Pancreas (tissue), 10 donors: Measurements from ENCODE around the gene TC2N. TPM values are rescaled to one million over a fixed set of nuclear protein-coding genes. Genes with fewer than 3 reads are reported as not detected.

Source experiments
- ATAC-seq, 4 donors: fragments of 200-7000 bp; cut with Tn5 transposase; one replicate each; pipeline versions ENCODE4 v1.8.0 to v1.9.1; 2020; ENCODE audit warnings: mild to moderate bottlenecking in 4 of 4, moderate library complexity in 4 of 4
- DNase-seq, 6 donors: peaks; one replicate each; pipeline ENCODE4 v3.0.0-alpha.2; 2020
- FAIRE-seq: peaks from 2 replicates; lab custom pipeline; 2012; peaks lifted over from hg19 to GRCh38; lab: Jason Lieb, UNC
- H3K27ac ChIP-seq, 4 donors: fragments of 200-600 bp; sonication (generic); 1 replicate in 3 of 4; 2 replicates in 1 of 4; pipeline versions ENCODE4 v1.5.0 to v1.8.0; 2020
- H3K27me3 ChIP-seq, 4 donors: fragments of 200-600 bp; one replicate each; pipeline ENCODE4 v1.8.0; 2021
- H3K36me3 ChIP-seq, 3 donors: fragments of 200-600 bp; sonication (generic) in 1 of 3; one replicate each; pipeline versions ENCODE4 v1.5.0 to v1.8.0; 2020 to 2021
- H3K4me1 ChIP-seq, 3 donors: fragments of 200-600 bp; one replicate each; pipeline ENCODE4 v1.8.0; 2021
- H3K4me3 ChIP-seq, 4 donors: fragments of 200-600 bp; sonication (generic) in 2 of 4; one replicate each; pipeline versions ENCODE4 v1.5.0 to v1.8.0; 2020 to 2021
- H3K9me3 ChIP-seq, 4 donors: fragments of 200-600 bp; one replicate each; pipeline ENCODE4 v1.8.0; 2021
- WGBS, 2 donors: extraction: QIAGEN DNeasy Blood & Tissue Kit; methylation state at CpG; one replicate each; pipeline ENCODE4 v1.1.7; 2013; 5-methylcytosine and 5-hydroxymethylcytosine counted together
- intact Hi-C, 3 donors: fragments of 100-400 bp; cut with DNase I; formaldehyde crosslinking; loops; one replicate each; pipeline versions ENCODE4 v1.11.1 to v1.14.2; 2022
- polyA plus RNA-seq, 2 donors: library from polyadenylated mRNA; stranded (reverse); fragments of 200-250 nt; gene quantifications; one replicate each; pipeline ENCODE4 v1.2.3, GENCODE V29; 2013
- total RNA-seq, 6 donors: library from RNA; stranded (reverse); fragmentation: NEBNext Ultra II Directional in 4 of 6; extraction: Animal tissue kit (Norgen Biotek cat#: 25700) in 4 of 6; gene quantifications; one replicate each; pipeline versions ENCODE4 v1.2.1 to v1.2.4, GENCODE V29; 2021 to 2023
- TF ChIP-seq, protein P1 (sequence below), 4 donors: fragments of 200-600 bp; sonication (generic) in 3 of 4; IDR thresholded peaks; one replicate each; pipeline versions ENCODE4 v1.5.0 to v1.8.0; 2021; ENCODE audit warnings: antibody characterized with exemption in 4 of 4
- donor health status: healthy with polysubstance abuse.
- donor health status: DM: no; HTN: no; CAD: no; lungs with moderate emphysema.
- donor health status: DM: no; HTN: no; CAD: no.
- donor health status: control.
- donor health status: control.
- donor health status: Bipolar disorder and iron deficiency.
- donor health status: DM: yes; HTN: yes; CAD: no.
- donor health status: DM: no; HTN: no; CAD: no.
- donor health status: DM: no; HTN: no; CAD: no.
- donor health status: DM: yes; HTN: yes; CAD: no.

TC2N gene
- total and polyA plus RNA-seq, 8 donors: 23.9 to 215 (median 112) TPM

DNA sequence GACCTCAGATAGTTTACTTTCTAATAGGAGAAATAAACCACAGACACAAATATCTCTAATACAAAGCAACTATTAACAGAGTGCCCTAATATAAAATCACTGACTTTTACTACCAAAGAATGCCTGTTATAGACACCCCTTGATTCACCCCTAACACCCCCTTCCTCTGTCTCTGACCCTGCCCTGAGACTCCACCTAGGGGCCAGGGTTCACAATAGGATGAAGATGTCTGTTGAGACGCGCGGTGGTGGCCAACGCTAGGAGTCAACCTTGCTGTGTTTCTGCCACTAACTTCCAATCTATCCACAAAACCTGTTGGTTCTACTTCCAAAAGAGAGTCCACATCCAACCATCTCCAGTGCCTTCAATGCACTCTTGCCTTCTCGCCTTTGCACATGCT, 10.9 kb upstream of the TC2N start:
- Histone ChIP-seq H3K27ac (no peak overlapping the region), H3K27me3 (no peaks in the 10 kb centered on the region), H3K9me3 (no peaks in the 10 kb centered on the region), H3K4me3 (no peak overlapping the region), H3K36me3 (no peaks in the 10 kb centered on the region), H3K4me1 (peaks cover 24 to 49% (median 26%) of the 10 kb centered on the region in 3 donors)
- no peak for FAIRE-seq
- TF ChIP-seq, protein P1, sequence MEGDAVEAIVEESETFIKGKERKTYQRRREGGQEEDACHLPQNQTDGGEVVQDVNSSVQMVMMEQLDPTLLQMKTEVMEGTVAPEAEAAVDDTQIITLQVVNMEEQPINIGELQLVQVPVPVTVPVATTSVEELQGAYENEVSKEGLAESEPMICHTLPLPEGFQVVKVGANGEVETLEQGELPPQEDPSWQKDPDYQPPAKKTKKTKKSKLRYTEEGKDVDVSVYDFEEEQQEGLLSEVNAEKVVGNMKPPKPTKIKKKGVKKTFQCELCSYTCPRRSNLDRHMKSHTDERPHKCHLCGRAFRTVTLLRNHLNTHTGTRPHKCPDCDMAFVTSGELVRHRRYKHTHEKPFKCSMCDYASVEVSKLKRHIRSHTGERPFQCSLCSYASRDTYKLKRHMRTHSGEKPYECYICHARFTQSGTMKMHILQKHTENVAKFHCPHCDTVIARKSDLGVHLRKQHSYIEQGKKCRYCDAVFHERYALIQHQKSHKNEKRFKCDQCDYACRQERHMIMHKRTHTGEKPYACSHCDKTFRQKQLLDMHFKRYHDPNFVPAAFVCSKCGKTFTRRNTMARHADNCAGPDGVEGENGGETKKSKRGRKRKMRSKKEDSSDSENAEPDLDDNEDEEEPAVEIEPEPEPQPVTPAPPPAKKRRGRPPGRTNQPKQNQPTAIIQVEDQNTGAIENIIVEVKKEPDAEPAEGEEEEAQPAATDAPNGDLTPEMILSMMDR (IDR thresholded peaks at IDR 0.05): no peak
- ATAC-seq: no peak
- WGBS, 2 donors: 98 to 99% methylated on average over 5 of the region's 5 CpGs
- intact Hi-C loops: no loop called here
- DNase-seq: no peak

DNA sequence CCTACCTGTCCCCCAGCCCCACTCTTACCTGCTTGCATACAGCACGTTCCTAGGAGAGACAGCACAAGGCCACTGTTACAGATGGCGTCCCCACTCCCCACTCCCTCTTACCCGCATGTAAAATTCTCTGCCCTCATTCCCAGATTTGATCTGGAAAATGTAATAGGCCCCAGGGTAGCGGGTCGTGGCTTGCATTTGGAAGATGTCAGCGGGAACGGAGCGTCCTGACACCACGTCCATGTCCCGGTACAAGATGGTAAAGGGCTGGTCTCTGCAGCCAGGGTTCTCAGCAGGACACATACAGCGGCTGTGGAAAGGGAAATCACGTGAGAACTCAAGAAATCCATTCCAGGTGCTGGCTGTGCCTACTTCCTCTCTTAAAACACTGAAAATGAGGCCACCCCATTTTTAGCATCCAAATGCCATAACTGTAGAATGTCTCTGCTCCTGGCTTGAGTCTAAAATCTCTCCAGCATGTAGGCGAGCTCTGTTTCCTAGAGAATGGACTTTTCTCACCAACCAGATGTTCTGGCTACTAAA, 10.1 kb upstream of the TC2N start:
- Histone ChIP-seq H3K9me3 (no peaks in the 10 kb centered on the region), H3K4me3 (no peak overlapping the region), H3K36me3 (no peaks in the 10 kb centered on the region), H3K4me1 (peaks cover 32 to 58% (median 33%) of the 10 kb centered on the region in 3 donors), H3K27ac (no peak overlapping the region), H3K27me3 (no peaks in the 10 kb centered on the region)
- TF ChIP-seq, protein P1 (IDR thresholded peaks at IDR 0.05): no peak
- FAIRE-seq (no peak), DNase-seq (no peak), ATAC-seq (no peak)
- 81 to 85% methylated on average over 13 of the region's 13 CpGs for WGBS, 2 donors
- intact Hi-C loops: no loop called here

DNA sequence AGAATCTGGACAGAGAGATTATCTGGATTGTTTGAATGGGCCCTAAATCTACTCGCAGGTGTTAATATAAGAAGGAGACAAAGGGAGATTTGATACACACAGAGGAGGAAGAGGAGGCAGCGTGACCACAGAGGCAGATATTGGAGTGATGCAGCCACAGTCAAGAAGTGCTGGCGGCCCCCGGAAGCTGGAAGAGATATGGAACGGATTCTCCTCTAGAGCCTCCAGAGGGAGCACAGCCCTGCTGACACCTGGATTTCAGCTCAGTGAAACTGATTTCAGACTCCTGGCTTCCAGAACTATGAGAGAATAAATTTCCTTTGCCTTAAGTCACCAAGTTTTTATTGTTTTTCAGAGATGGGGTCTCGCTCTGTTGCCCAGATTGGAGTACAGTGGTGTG, 9.2 kb upstream of the TC2N start:
- Histone ChIP-seq H3K9me3 (no peaks in the 10 kb centered on the region), H3K4me3 (no peak overlapping the region), H3K36me3 (no peaks in the 10 kb centered on the region), H3K4me1 (peaks cover 38 to 63% (median 41%) of the 10 kb centered on the region in 3 donors), H3K27ac (peak overlapping the region in 3 of 4 donors; percentile 27 to 85 (median 80)), H3K27me3 (no peaks in the 10 kb centered on the region)
- ATAC-seq (no peak), FAIRE-seq (no peak), DNase-seq (no peak)
- WGBS, 2 donors: 62 to 66% methylated on average over 6 of the region's 6 CpGs
- TF ChIP-seq, protein P1 (IDR thresholded peaks at IDR 0.05): no peak
- intact Hi-C loops: no loop called here

DNA sequence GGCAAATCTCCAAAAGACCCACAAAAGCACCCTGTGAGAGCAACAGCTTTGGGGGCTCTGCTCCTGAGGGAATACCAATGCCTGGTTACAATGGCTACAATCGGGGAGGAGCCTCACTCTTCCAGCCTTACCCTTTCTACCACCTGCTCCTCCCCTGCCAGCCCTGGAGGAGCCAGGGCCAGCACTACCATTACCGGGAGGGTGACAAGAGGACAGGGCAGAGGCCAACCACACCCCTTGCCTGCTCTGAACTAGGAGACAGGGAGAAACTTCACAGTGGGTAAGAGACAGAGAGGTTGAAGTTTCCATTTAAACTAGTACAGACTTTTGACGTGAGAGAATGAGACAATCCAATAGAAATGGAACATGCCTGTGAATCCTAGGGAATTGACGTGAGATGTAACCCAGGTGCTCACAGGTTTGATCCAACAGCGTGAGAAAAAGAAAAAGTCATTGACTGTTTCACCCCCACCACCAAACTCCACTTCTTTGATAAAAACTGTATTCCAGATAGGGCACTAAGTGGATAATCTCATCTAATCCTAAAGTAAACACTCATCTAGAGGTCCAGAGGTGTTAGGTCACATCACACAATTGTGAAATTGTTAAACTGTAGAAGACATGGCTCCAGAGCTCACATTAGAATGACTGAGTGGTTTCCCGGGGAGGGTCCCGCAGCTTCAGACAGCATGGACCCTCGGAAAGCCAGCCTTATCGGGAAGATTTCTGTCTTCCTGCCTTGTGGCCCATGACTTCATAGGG, 8.4 kb upstream of the TC2N start:
- ATAC-seq (peak; percentile 30 to 59 (median 52)), FAIRE-seq (no peak), DNase-seq (peak in 5 of 6 donors; percentile 73 to 85 (median 80))
- Histone ChIP-seq H3K27me3 (no peaks in the 10 kb centered on the region), H3K4me1 (peaks cover 44 to 70% (median 47%) of the 10 kb centered on the region in 3 donors), H3K9me3 (no peaks in the 10 kb centered on the region), H3K36me3 (no peaks in the 10 kb centered on the region), H3K4me3 (no peak overlapping the region), H3K27ac (peak overlapping the region; percentile 39 to 85 (median 64))
- 21 to 28% methylated on average over 9 of the region's 9 CpGs for WGBS, 2 donors
- TF ChIP-seq, protein P1 (IDR thresholded peaks at IDR 0.05): no peak
- intact Hi-C loops: no loop called here
